Measurements from ENCODE around the gene FOXN4. TPM values are rescaled to one million over a fixed set of nuclear protein-coding genes. Genes with fewer than 3 reads are reported as not detected.

The FOXN4 gene
- total and polyA plus RNA-seq, 2 donors from 2014 or later, result 0.82 TPM; not detected in 1

DNA sequence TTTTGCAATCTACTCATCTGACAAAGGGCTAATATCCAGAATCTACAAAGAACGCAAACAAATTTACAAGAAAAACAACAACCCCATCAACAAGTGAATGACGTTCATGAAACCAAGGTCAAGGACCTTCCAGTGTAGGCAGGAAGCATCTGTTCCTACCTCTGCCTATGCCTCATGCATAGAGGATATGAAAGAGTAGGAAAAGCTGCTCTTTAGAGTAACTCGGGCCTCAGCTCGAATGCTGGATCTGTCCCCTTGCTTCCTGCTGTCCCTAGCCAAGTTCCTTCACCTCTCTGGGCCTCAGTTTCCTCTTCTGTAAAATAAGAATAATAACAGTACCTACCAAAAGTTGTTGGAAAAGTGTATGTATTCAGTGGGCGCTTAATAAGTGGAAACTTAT, 65.0 kb downstream of the FOXN4 start:
- TF ChIP-seq, protein P1, sequence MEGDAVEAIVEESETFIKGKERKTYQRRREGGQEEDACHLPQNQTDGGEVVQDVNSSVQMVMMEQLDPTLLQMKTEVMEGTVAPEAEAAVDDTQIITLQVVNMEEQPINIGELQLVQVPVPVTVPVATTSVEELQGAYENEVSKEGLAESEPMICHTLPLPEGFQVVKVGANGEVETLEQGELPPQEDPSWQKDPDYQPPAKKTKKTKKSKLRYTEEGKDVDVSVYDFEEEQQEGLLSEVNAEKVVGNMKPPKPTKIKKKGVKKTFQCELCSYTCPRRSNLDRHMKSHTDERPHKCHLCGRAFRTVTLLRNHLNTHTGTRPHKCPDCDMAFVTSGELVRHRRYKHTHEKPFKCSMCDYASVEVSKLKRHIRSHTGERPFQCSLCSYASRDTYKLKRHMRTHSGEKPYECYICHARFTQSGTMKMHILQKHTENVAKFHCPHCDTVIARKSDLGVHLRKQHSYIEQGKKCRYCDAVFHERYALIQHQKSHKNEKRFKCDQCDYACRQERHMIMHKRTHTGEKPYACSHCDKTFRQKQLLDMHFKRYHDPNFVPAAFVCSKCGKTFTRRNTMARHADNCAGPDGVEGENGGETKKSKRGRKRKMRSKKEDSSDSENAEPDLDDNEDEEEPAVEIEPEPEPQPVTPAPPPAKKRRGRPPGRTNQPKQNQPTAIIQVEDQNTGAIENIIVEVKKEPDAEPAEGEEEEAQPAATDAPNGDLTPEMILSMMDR (IDR thresholded peaks at IDR 0.05; ENCODE audit: borderline replicate concordance, extremely low read depth, insufficient read depth), result no peak
- Histone ChIP-seq H3K4me3 (ENCODE audit: low read length in 3 of 3) (no peak overlapping the region), H3K4me1 (ENCODE audit: control insufficient read depth in 2 of 3, insufficient read depth in 2 of 3, low read depth in 1 of 3, low read length in 3 of 3) (peaks cover 0 to 5% (median 2%) of the 10 kb centered on the region in 3 donors), H3K27ac (ENCODE audit: low read depth in 2 of 2, low read length in 2 of 2) (no peak overlapping the region), H3K36me3 (ENCODE audit: control insufficient read depth in 2 of 3, insufficient read depth in 3 of 3, low read length in 3 of 3) (peaks cover 5 to 71% (median 45%) of the 10 kb centered on the region in 3 donors), H3K9ac (ENCODE audit: low read length in 3 of 3) (no peak overlapping the region), H3K9me3 (ENCODE audit: control insufficient read depth in 2 of 3, insufficient read depth in 1 of 3, low read length in 3 of 3) (no peaks in the 10 kb centered on the region), H3K27me3 (ENCODE audit: control insufficient read depth, insufficient read depth, low read length) (no peaks in the 10 kb centered on the region)
- DNase-seq, result peak in 1 of 5 donors; percentile 27
- intact Hi-C loops (cut with DNase I), result no loop called here
- no peak for FAIRE-seq

DNA sequence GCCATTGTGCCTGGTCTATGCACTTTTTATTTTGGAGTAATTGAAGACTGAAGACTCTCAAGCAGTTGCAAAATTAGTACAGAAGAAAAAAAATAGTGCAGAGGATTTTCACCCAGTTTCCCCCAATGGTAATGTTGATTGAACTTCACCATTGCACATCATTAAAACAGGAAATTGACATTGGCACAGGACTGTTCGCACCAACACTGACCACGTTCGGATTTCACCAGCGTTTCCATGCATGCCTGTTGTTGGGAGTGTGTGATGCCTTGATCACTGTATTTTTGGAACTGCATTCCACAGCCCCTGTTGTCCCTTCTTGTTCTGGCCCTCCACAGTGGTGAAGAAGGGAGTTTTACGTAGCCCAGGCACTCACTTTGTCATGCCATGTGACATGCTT, 67.1 kb downstream of the FOXN4 start:
- DNase-seq, result no peak
- FAIRE-seq, result no peak
- no peak overlapping the region for H3K9ac ChIP-seq (ENCODE audit: low read length in 3 of 3)
- intact Hi-C loops (cut with DNase I), result no loop called here
- no peaks in the 10 kb centered on the region for H3K4me1 ChIP-seq (ENCODE audit: control insufficient read depth in 2 of 3, insufficient read depth in 2 of 3, low read depth in 1 of 3, low read length in 3 of 3)
- H3K9me3 ChIP-seq (ENCODE audit: control insufficient read depth in 2 of 3, insufficient read depth in 1 of 3, low read length in 3 of 3), result no peaks in the 10 kb centered on the region
- no peak overlapping the region for H3K4me3 ChIP-seq (ENCODE audit: low read length in 3 of 3)
- H3K27me3 ChIP-seq (ENCODE audit: control insufficient read depth, insufficient read depth, low read length), result no peaks in the 10 kb centered on the region
- TF ChIP-seq, protein P1 (IDR thresholded peaks at IDR 0.05; ENCODE audit: borderline replicate concordance, extremely low read depth, insufficient read depth), result no peak
- no peak overlapping the region for H3K27ac ChIP-seq (ENCODE audit: low read depth in 2 of 2, low read length in 2 of 2)
- H3K36me3 ChIP-seq (ENCODE audit: control insufficient read depth in 2 of 3, insufficient read depth in 3 of 3, low read length in 3 of 3), result peaks cover 5 to 69% (median 50%) of the 10 kb centered on the region in 3 donors

DNA sequence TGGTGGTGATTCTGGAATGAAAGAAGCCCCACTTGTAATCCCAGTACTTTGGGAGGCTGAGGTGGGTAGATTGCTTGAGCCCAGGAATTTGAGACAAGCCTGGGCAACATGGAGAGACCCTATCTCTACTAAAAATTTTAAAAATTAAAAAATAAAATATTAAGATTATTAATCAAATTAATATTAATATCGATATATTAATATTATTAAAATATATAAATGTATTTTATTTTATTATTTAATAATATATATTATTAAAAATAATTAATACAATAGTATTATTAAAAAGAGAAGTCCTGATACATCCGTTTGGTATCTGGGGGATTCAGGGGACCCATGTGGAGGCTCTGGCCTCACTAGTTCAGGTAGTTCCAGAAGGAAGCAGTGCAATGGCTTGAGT, 68.7 kb downstream of the FOXN4 start:
- H3K4me1 ChIP-seq (ENCODE audit: control insufficient read depth in 2 of 3, insufficient read depth in 2 of 3, low read depth in 1 of 3, low read length in 3 of 3), result no peaks in the 10 kb centered on the region
- TF ChIP-seq, protein P1 (IDR thresholded peaks at IDR 0.05; ENCODE audit: borderline replicate concordance, extremely low read depth, insufficient read depth), result no peak
- intact Hi-C loops (cut with DNase I), result no loop called here
- FAIRE-seq (no peak), DNase-seq (no peak)
- no peaks in the 10 kb centered on the region for H3K27me3 ChIP-seq (ENCODE audit: control insufficient read depth, insufficient read depth, low read length)
- H3K27ac ChIP-seq (ENCODE audit: low read depth in 2 of 2, low read length in 2 of 2), result no peak overlapping the region
- H3K9me3 ChIP-seq (ENCODE audit: control insufficient read depth in 2 of 3, insufficient read depth in 1 of 3, low read length in 3 of 3), result no peaks in the 10 kb centered on the region
- peaks cover 5 to 65% (median 51%) of the 10 kb centered on the region in 3 donors for H3K36me3 ChIP-seq (ENCODE audit: control insufficient read depth in 2 of 3, insufficient read depth in 3 of 3, low read length in 3 of 3)
- H3K4me3 ChIP-seq (ENCODE audit: low read length in 3 of 3), result no peak overlapping the region
- no peak overlapping the region for H3K9ac ChIP-seq (ENCODE audit: low read length in 3 of 3)

DNA sequence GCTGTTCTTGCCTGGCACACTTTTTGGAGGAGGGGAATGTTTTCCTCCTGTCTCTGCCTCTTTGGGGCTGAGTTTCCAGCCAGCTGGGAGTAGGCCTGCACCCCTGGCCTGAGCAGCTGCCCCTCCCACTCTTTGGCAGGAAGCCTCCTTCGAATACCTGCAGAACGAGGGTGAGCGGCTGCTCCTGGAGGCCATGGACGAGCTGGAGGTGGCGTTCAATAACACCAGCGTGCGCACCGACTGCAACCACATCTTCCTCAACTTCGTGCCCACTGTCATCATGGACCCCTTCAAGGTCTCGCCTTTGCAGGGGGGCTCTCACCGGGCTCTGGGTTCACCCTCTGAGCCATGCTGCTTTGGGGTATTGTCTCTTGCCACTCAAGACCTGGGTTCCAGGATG, 69.4 kb downstream of the FOXN4 start:
- no peak overlapping the region for H3K27ac ChIP-seq (ENCODE audit: low read depth in 2 of 2, low read length in 2 of 2)
- H3K36me3 ChIP-seq (ENCODE audit: control insufficient read depth in 2 of 3, insufficient read depth in 3 of 3, low read length in 3 of 3), result peaks cover 5 to 63% (median 53%) of the 10 kb centered on the region in 3 donors

More for the DNA sequence above, 69.4 kb downstream of the FOXN4 start:
- Histone ChIP-seq H3K9me3 (ENCODE audit: control insufficient read depth in 2 of 3, insufficient read depth in 1 of 3, low read length in 3 of 3) (no peaks in the 10 kb centered on the region), H3K27me3 (ENCODE audit: control insufficient read depth, insufficient read depth, low read length) (no peaks in the 10 kb centered on the region), H3K9ac (ENCODE audit: low read length in 3 of 3) (no peak overlapping the region), H3K4me3 (ENCODE audit: low read length in 3 of 3) (no peak overlapping the region), H3K4me1 (ENCODE audit: control insufficient read depth in 2 of 3, insufficient read depth in 2 of 3, low read depth in 1 of 3, low read length in 3 of 3) (no peaks in the 10 kb centered on the region)
- TF ChIP-seq, protein P1 (IDR thresholded peaks at IDR 0.05; ENCODE audit: borderline replicate concordance, extremely low read depth, insufficient read depth), result no peak
- DNase-seq, result no peak
- FAIRE-seq, result no peak
- intact Hi-C loops (cut with DNase I), result no loop called here
